Lung (tissue), 12 donors: ENCODE results near the gene UBA5. TPM values are rescaled to one million over a fixed set of nuclear protein-coding genes. Genes with fewer than 3 reads are reported as not detected.

Source experiments
- ATAC-seq: fragments of 200-7000 bp; cut with Tn5 transposase; one replicate; pipeline ENCODE4 v1.9.1; 2020; ENCODE audit warnings: moderate number of reproducible peaks; ENCODE audit not compliant: insufficient read depth, low FRiP score
- DNase-seq, 3 donors: peaks; one replicate each; pipeline ENCODE4 v3.0.0-alpha.2; 2013 to 2017
- H3K27ac ChIP-seq, 2 donors: one replicate each; pipeline ENCODE4 v1.5.1; 2013; ENCODE audit warnings: mild to moderate bottlenecking in 2 of 2, moderate library complexity in 2 of 2, control low read depth in 1 of 2, inconsistent platforms in 1 of 2, low read depth in 1 of 2, low read length in 1 of 2
- H3K27me3 ChIP-seq, 3 donors: one replicate each; pipeline ENCODE4 v1.5.1; 2013; ENCODE audit warnings: low read length in 2 of 3; ENCODE audit not compliant: control insufficient read depth in 3 of 3, insufficient read depth in 3 of 3
- H3K36me3 ChIP-seq, 4 donors: one replicate each; pipeline ENCODE4 v1.5.1; 2013; ENCODE audit warnings: low read length in 4 of 4, mild to moderate bottlenecking in 1 of 4, moderate library complexity in 1 of 4; ENCODE audit not compliant: control insufficient read depth in 4 of 4, insufficient read depth in 4 of 4
- H3K4me1 ChIP-seq, 5 donors: one replicate each; pipeline ENCODE4 v1.5.1; 2013; ENCODE audit warnings: low read length in 5 of 5, mild to moderate bottlenecking in 2 of 5, moderate library complexity in 1 of 5; ENCODE audit not compliant: control insufficient read depth in 5 of 5, insufficient read depth in 5 of 5
- H3K4me3 ChIP-seq: one replicate; pipeline ENCODE4 v1.5.1; 2013; ENCODE audit warnings: mild to moderate bottlenecking, control low read depth, moderate library complexity
- H3K9ac ChIP-seq, 2 donors: one replicate each; pipeline ENCODE4 v1.5.1; 2013; ENCODE audit warnings: low read length in 2 of 2, control low read depth in 1 of 2; ENCODE audit not compliant: insufficient read depth in 1 of 2
- H3K9me3 ChIP-seq, 4 donors: one replicate each; pipeline ENCODE4 v1.5.1; 2013; ENCODE audit warnings: low read length in 3 of 4, mild to moderate bottlenecking in 1 of 4, moderate library complexity in 1 of 4; ENCODE audit not compliant: control insufficient read depth in 4 of 4, insufficient read depth in 3 of 4
- CTCF ChIP-seq: IDR thresholded peaks from 2 replicates; pipeline ENCODE4 v1.5.1; 2012; ENCODE audit warnings: mild to moderate bottlenecking; ENCODE audit errors: control extremely low read depth, extremely low read depth
- WGBS, 2 donors: extraction: QIAGEN DNeasy Blood & Tissue Kit; methylation state at CpG; one replicate each; pipeline ENCODE4 v1.1.7; 2013; 5-methylcytosine and 5-hydroxymethylcytosine counted together
- polyA plus RNA-seq, 2 donors: library from polyadenylated mRNA; stranded (reverse); fragments of 200-250 nt; gene quantifications; one replicate each; pipeline ENCODE4 v1.2.1, GENCODE V29; 2013
- total RNA-seq, 2 donors: library from RNA; depleted of rRNA in 1 of 2; stranded (reverse); fragments of >200 nt in 1 of 2; gene quantifications; one replicate each; pipeline ENCODE4 v1.2.1, GENCODE V29; 2014 to 2021
- donor health status: control.
- donor health status: control.
- donor health status: Bipolar disorder and iron deficiency.
- donor health status: healthy.
- donor health status: DM: yes; HTN: yes; CAD: no.

UBA5 gene
- total and polyA plus RNA-seq, 4 donors = 22.6 to 68.2 (median 33.9) TPM

- H3K36me3 ChIP-seq = peaks cover 4 to 31% (median 10%) of the 10 kb centered on the region in 4 donors
- no peak for DNase-seq
- peaks cover 0 to 9% (median 0%) of the 10 kb centered on the region in 5 donors for H3K4me1 ChIP-seq
- no peak for TF ChIP-seq CTCF
- H3K9ac ChIP-seq = no peak overlapping the region
- H3K27me3 ChIP-seq = no peaks in the 10 kb centered on the region
- H3K4me3 ChIP-seq = no peak overlapping the region
- peak overlapping the region in 1 of 2 donors; percentile 14 for H3K27ac ChIP-seq
- H3K9me3 ChIP-seq = no peaks in the 10 kb centered on the region
- no peak for ATAC-seq
- 95 to 96% methylated on average over 5 of the region's 5 CpGs for WGBS, 2 donors
Measured at GRCh38 chr3:132669256-132669777, 9.2 kb downstream of the UBA5 start.

DNA sequence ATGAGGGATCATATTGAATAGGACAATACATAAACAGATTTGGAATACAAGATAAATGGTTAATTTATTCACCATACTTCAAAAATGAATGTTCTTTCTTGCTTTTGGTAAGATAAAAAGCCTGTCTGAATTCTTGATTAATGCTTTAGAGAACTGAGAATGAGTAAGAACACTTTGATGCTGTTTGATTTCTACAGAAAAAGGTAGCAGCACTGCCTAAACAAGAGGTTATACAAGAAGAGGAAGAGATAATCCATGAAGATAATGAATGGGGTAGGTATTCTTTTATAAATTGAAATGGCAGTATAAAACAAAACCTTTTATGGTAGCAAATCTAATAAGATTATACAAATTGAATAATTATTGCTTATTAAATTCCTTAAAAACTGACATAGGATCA lies 15.3 kb downstream of the UBA5 start:
- Histone ChIP-seq H3K9me3 (no peaks in the 10 kb centered on the region), H3K4me1 (no peaks in the 10 kb centered on the region), H3K36me3 (peaks cover 4 to 54% (median 15%) of the 10 kb centered on the region in 4 donors), H3K27me3 (no peaks in the 10 kb centered on the region), H3K4me3 (no peak overlapping the region), H3K27ac (no peak overlapping the region), H3K9ac (no peak overlapping the region)
- DNase-seq = no peak
- TF ChIP-seq CTCF = no peak
- ATAC-seq = no peak

- Histone ChIP-seq H3K27me3 (no peaks in the 10 kb centered on the region), H3K4me1 (no peaks in the 10 kb centered on the region), H3K4me3 (no peak overlapping the region), H3K36me3 (peaks cover 5 to 54% (median 23%) of the 10 kb centered on the region in 4 donors), H3K9me3 (no peaks in the 10 kb centered on the region), H3K27ac (no peak overlapping the region), H3K9ac (no peak overlapping the region)
- TF ChIP-seq CTCF = no peak
- no peak for DNase-seq
- 92 to 93% methylated on average over 5 of the region's 5 CpGs for WGBS, 2 donors
- no peak for ATAC-seq
Measured at GRCh38 chr3:132679911-132680310, 19.8 kb downstream of the UBA5 start.

DNA sequence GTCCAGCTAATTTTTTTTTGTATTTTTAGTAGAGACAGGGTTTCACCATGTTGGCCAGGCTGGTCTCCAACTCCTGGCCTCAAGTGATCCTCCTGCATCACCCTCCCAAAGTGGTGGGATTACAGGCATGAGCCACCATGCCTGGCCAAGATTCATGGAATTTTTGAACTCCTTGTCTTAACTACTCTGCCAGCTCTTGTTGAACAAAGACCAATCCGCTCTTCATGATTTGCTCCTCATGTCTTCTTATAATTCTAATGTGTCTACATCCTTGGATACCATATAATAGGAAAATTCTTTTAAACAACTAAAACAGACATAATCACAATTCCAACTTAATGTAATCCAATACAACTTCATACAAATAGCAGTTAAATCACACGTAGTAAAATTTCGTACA lies 21.3 kb downstream of the UBA5 start:
- H3K9me3 ChIP-seq = no peaks in the 10 kb centered on the region
- H3K27ac ChIP-seq = no peak overlapping the region
- 98 to 99% methylated on average over 3 of the region's 3 CpGs for WGBS, 2 donors
- H3K4me3 ChIP-seq = no peak overlapping the region
- TF ChIP-seq CTCF = no peak
- H3K4me1 ChIP-seq = no peaks in the 10 kb centered on the region
- no peak for DNase-seq
- ATAC-seq = no peak
- H3K36me3 ChIP-seq = peaks cover 5 to 54% (median 24%) of the 10 kb centered on the region in 4 donors
- no peaks in the 10 kb centered on the region for H3K27me3 ChIP-seq
- H3K9ac ChIP-seq = no peak overlapping the region
